HFFc6 (cell line): ENCODE measurements around the gene AKR1E2. TPM values are rescaled to one million over a fixed set of nuclear protein-coding genes. Genes with fewer than 3 reads are reported as not detected.

ENCODE experiments used
- DNase-seq: peaks from one replicate; pipeline ENCODE4 v3.0.0-alpha.2; 2018
- H3K27ac Mint-ChIP-seq: 2 replicates; pipeline ENCODE4 v1.8.0; 2020; ENCODE audit warnings: mild to moderate bottlenecking, mixed read lengths
- H3K27me3 Mint-ChIP-seq: 2 replicates; pipeline ENCODE4 v1.8.0; 2021; ENCODE audit warnings: mild to moderate bottlenecking, moderate library complexity, mixed read lengths; ENCODE audit not compliant: insufficient read depth
- H3K36me3 Mint-ChIP-seq: 2 replicates; pipeline ENCODE4 v1.8.0; 2021; ENCODE audit warnings: low read depth, mixed read lengths
- H3K4me1 Mint-ChIP-seq: 2 replicates; pipeline ENCODE4 v1.8.0; 2020; ENCODE audit warnings: low read depth, mixed read lengths
- H3K4me3 Mint-ChIP-seq: 2 replicates; pipeline ENCODE4 v1.8.0; 2020; ENCODE audit warnings: mild to moderate bottlenecking, moderate library complexity, mixed read lengths
- H3K9me3 Mint-ChIP-seq: 2 replicates; pipeline ENCODE4 v1.8.0; 2020; ENCODE audit warnings: mild to moderate bottlenecking, mixed read lengths
- CTCF ChIP-seq: fragments of 200-600 bp; sonication (generic); IDR thresholded peaks from 2 replicates; pipeline ENCODE4 v1.5.0; 2021; ENCODE audit warnings: antibody characterized with exemption, mild to moderate bottlenecking
- total RNA-seq, 6 experiments: library from RNA; stranded (reverse); fragmentation: NEBNext Ultra II Directional; extraction: Animal tissue kit (Norgen Biotek cat#: 25700); gene quantifications; 2 replicates in 1 of 6; 3 replicates in 5 of 6; pipeline ENCODE4 v1.2.3, GENCODE V29; 2021

Gene AKR1E2
- total RNA-seq, 6 experiments from 2014 or later, result 0.59 to 1.5 (median 1.1) TPM; not detected in 1

- no peak overlapping the region for H3K27ac Mint-ChIP-seq
- no peak for DNase-seq
- 0 out of 2 replicates have a peak, but pooled peaks cover 4% of the 10 kb centered on the region for H3K9me3 Mint-ChIP-seq
- 0 out of 2 replicates have a peak, but pooled peaks cover 5% of the 10 kb centered on the region for H3K36me3 Mint-ChIP-seq
- H3K4me1 Mint-ChIP-seq, result no peaks in the 10 kb centered on the region
- no peak overlapping the region for H3K4me3 Mint-ChIP-seq
- peaks cover 2% of the 10 kb centered on the region; the same call in 1 of the 2 replicates for H3K27me3 Mint-ChIP-seq
- TF ChIP-seq CTCF, result no peak
Observed at GRCh38 chr10:4839353-4839752, 13.3 kb downstream of the AKR1E2 start.

GRCh38 chr10:4840151-4840550, 14.1 kb downstream of the AKR1E2 start:
- TF ChIP-seq CTCF, result no peak
- Mint-ChIP-seq H3K36me3 (0 out of 2 replicates have a peak, but pooled peaks cover 5% of the 10 kb centered on the region), H3K4me3 (no peak overlapping the region), H3K9me3 (0 out of 2 replicates have a peak, but pooled peaks cover 5% of the 10 kb centered on the region), H3K27me3 (peaks cover 2% of the 10 kb centered on the region; the same call in 1 of the 2 replicates), H3K4me1 (no peaks in the 10 kb centered on the region), H3K27ac (no peak overlapping the region)
- no peak for DNase-seq

GRCh38 chr10:4843525-4844180, 17.6 kb downstream of the AKR1E2 start:
- Mint-ChIP-seq H3K4me3 (no peak overlapping the region), H3K4me1 (peaks cover 20% of the 10 kb centered on the region)

GRCh38 chr10:4844864-4845263, 18.9 kb downstream of the AKR1E2 start:
- DNase-seq, result no peak
- no peak for TF ChIP-seq CTCF
- peaks cover 2% of the 10 kb centered on the region for H3K27me3 Mint-ChIP-seq
- H3K9me3 Mint-ChIP-seq, result 0 out of 2 replicates have a peak, but pooled peaks cover 5% of the 10 kb centered on the region
- 0 out of 2 replicates have a peak, but pooled peaks cover 5% of the 10 kb centered on the region for H3K36me3 Mint-ChIP-seq
- H3K4me1 Mint-ChIP-seq, result peaks cover 32% of the 10 kb centered on the region
- H3K4me3 Mint-ChIP-seq, result no peak overlapping the region
- no peak overlapping the region for H3K27ac Mint-ChIP-seq

More at GRCh38 chr10:4843525-4844180, 17.6 kb downstream of the AKR1E2 start:
- DNase-seq, result no peak
- Mint-ChIP-seq H3K36me3 (0 out of 2 replicates have a peak, but pooled peaks cover 5% of the 10 kb centered on the region), H3K27me3 (peaks cover 2% of the 10 kb centered on the region; the same call in 1 of the 2 replicates), H3K9me3 (0 out of 2 replicates have a peak, but pooled peaks cover 5% of the 10 kb centered on the region), H3K27ac (no peak overlapping the region)
- TF ChIP-seq CTCF, result no peak

- no peak overlapping the region for H3K27ac Mint-ChIP-seq
- H3K27me3 Mint-ChIP-seq, result peaks cover 2% of the 10 kb centered on the region
- no peak for DNase-seq
- 0 out of 2 replicates have a peak, but pooled peaks cover 5% of the 10 kb centered on the region for H3K9me3 Mint-ChIP-seq
- TF ChIP-seq CTCF, result no peak
- H3K36me3 Mint-ChIP-seq, result 0 out of 2 replicates have a peak, but pooled peaks cover 5% of the 10 kb centered on the region
- no peak overlapping the region for H3K4me3 Mint-ChIP-seq
- H3K4me1 Mint-ChIP-seq, result peaks cover 36% of the 10 kb centered on the region
Observed at GRCh38 chr10:4845766-4846165, 19.8 kb downstream of the AKR1E2 start.
